Endothelial cell of umbilical vein (primary cell): Measurements from ENCODE around the gene CSHL1. TPM values are rescaled to one million over a fixed set of nuclear protein-coding genes. Genes with fewer than 3 reads are reported as not detected.

Experiments used
- BruUV-seq: library from RNA; stranded (reverse); fragments of 400-500 nt; replicated peaks from 2 replicates; lab custom pipeline; 2021; lab: Mats Ljungman, UMichigan
- CTCF ChIA-PET: fragments of 300-600, 350-600 bp; sonication (Branson Sonifier 250); formaldehyde crosslinking; loops from one replicate; lab custom pipeline; 2021; ENCODE audit warnings: antibody characterized with exemption, inconsistent platforms; lab: Charles Lee
- POLR2A ChIA-PET: fragments of 300-600, 350-600 bp; sonication (Branson Sonifier 250); formaldehyde crosslinking; loops from one replicate; lab custom pipeline; 2021; ENCODE audit warnings: antibody characterized with exemption, inconsistent platforms; lab: Charles Lee
- DNase-seq: peaks from one replicate; pipeline ENCODE4 v3.0.0-alpha.2; 2011; ENCODE audit warnings: low read depth, low spot score
- FAIRE-seq: peaks from 2 replicates; lab custom pipeline; 2011; peaks lifted over from hg19 to GRCh38; lab: Jason Lieb, UNC
- H2AFZ ChIP-seq: 2 replicates; pipeline ENCODE4 v1.6.0; 2012; ENCODE audit warnings: low read depth, low read length, control low read depth, inconsistent platforms
- H3K27ac ChIP-seq: 2 replicates; pipeline ENCODE4 v1.5.1; 2011; ENCODE audit warnings: low read depth, mild to moderate bottlenecking, control low read depth, low read length, moderate library complexity; ENCODE audit not compliant: insufficient read depth
- H3K27me3 ChIP-seq, 2 experiments: 2 replicates each; pipeline versions ENCODE4 v1.6.0 to v1.6.1; 2011; ENCODE audit warnings: low read length in 2 of 2, mixed read lengths in 1 of 2; ENCODE audit not compliant: control insufficient read depth in 2 of 2, insufficient read depth in 2 of 2
- H3K36me3 ChIP-seq, 2 experiments: 2 replicates in 1 of 2; 3 replicates in 1 of 2; pipeline ENCODE4 v1.5.1; 2011; ENCODE audit warnings: low read length in 2 of 2, mild to moderate bottlenecking in 1 of 2, moderate library complexity in 1 of 2; ENCODE audit not compliant: control insufficient read depth in 2 of 2, insufficient read depth in 2 of 2; ENCODE audit errors: extremely low read depth in 1 of 2
- H3K4me1 ChIP-seq: 3 replicates; pipeline ENCODE4 v1.5.1; 2011; ENCODE audit warnings: mild to moderate bottlenecking, low read length; ENCODE audit not compliant: control insufficient read depth, insufficient read depth; ENCODE audit errors: extremely low read depth
- H3K4me2 ChIP-seq: 2 replicates; pipeline ENCODE4 v1.6.1; 2011; ENCODE audit warnings: low read length, control low read depth, mixed read lengths; ENCODE audit not compliant: insufficient read depth
- H3K4me3 ChIP-seq, 3 experiments: fragments of 200-600 bp in 1 of 3; sonication (generic), shearing (Covaris generic) in 1 of 3; replicated peaks in 1 of 3; 2 replicates each; pipeline ENCODE4 v1.5.1; 2011 to 2016; ENCODE audit warnings: control low read depth in 3 of 3, low read length in 3 of 3, mild to moderate bottlenecking in 2 of 3, inconsistent platforms in 1 of 3, low read depth in 1 of 3, moderate library complexity in 1 of 3; ENCODE audit not compliant: insufficient read depth in 1 of 3
- H3K79me2 ChIP-seq: 2 replicates; pipeline ENCODE4 v1.6.0; 2012; ENCODE audit warnings: low read length, inconsistent platforms; ENCODE audit not compliant: control insufficient read depth, insufficient read depth
- H3K9ac ChIP-seq: replicated peaks from 2 replicates; pipeline ENCODE3; 2011; ENCODE audit warnings: low read length, control low read depth; ENCODE audit not compliant: insufficient read depth; ENCODE audit errors: extremely low read depth
- H3K9me1 ChIP-seq: replicated peaks from 3 replicates; pipeline ENCODE4 v1.6.0; 2011; ENCODE audit warnings: mild to moderate bottlenecking, low read length; ENCODE audit not compliant: control insufficient read depth, insufficient read depth; ENCODE audit errors: extremely low read depth
- H3K9me3 ChIP-seq: replicated peaks from 2 replicates; pipeline ENCODE4 v1.5.1; 2012; ENCODE audit warnings: low read length, inconsistent platforms; ENCODE audit not compliant: control insufficient read depth, insufficient read depth
- H4K20me1 ChIP-seq: replicated peaks from 2 replicates; pipeline ENCODE3; 2011; ENCODE audit warnings: mild to moderate bottlenecking, low read length; ENCODE audit not compliant: control insufficient read depth, insufficient read depth; ENCODE audit errors: extremely low read depth
- EZH2 ChIP-seq: IDR thresholded peaks from 2 replicates; pipeline ENCODE4 v1.6.1; 2012; ENCODE audit warnings: borderline replicate concordance, low read depth, mild to moderate bottlenecking, moderate library complexity, low read length, inconsistent platforms; ENCODE audit not compliant: severe bottlenecking
- FOS ChIP-seq: IDR thresholded peaks from 2 replicates; pipeline ENCODE4 v1.6.1; 2011; ENCODE audit warnings: mild to moderate bottlenecking, low read length, moderate library complexity, borderline replicate concordance; ENCODE audit not compliant: insufficient read depth
- GATA2 ChIP-seq: IDR thresholded peaks from 2 replicates; pipeline ENCODE4 v1.7.0; 2011; ENCODE audit warnings: low read depth, mild to moderate bottlenecking, moderate library complexity, mixed read lengths, low read length; ENCODE audit not compliant: insufficient read length, insufficient read depth
- JUN ChIP-seq: IDR thresholded peaks from 2 replicates; pipeline ENCODE4 v1.6.1; 2011; ENCODE audit warnings: borderline replicate concordance, low read depth; ENCODE audit not compliant: insufficient read length, insufficient read depth
- MYC ChIP-seq: IDR thresholded peaks from one replicate; pipeline ENCODE4 v1.6.1; 2011; ENCODE audit warnings: mild to moderate bottlenecking, low read depth, low read length
- POLR2A ChIP-seq: IDR thresholded peaks from 2 replicates; pipeline ENCODE4 v1.6.1; 2012; ENCODE audit warnings: low read depth, mild to moderate bottlenecking, control low read depth, low read length
- POLR2AphosphoS5 ChIP-seq: IDR thresholded peaks from 2 replicates; pipeline ENCODE4 v1.6.1; 2012; ENCODE audit warnings: low read depth, mild to moderate bottlenecking, control low read depth, low read length, moderate library complexity; ENCODE audit not compliant: insufficient read depth
- dilution Hi-C: fragments of 300-500 bp; cut with MboI; formaldehyde crosslinking; loops from one replicate; pipeline ENCODE4 v1.15.0; 2019; ENCODE audit warnings: low sequenced_read_pairs; ENCODE audit not compliant: extremely low pct_ligation_motif_present
- intact Hi-C: fragments of 100-400 bp; cut with micrococcal nuclease; formaldehyde crosslinking; loops from one replicate; pipeline ENCODE4 v1.10.0; 2022
- polyA plus RNA-seq, 4 experiments: library from polyadenylated mRNA; depleted of rRNA in 3 of 4; stranded (reverse) in 3 of 4; unstranded in 1 of 4; fragments of >200 nt; gene quantifications; 2 replicates each; pipeline versions ENCODE4 v1.2.1 to v1.2.3, GENCODE V29; 2011 to 2012; ENCODE audit warnings: missing spikeins in 1 of 4
- total RNA-seq: library from RNA; stranded (reverse); gene quantifications from 2 replicates; pipeline ENCODE4 v1.2.3, GENCODE V29; 2021
- TF ChIP-seq, protein P1 (sequence below): IDR thresholded peaks from 2 replicates; pipeline ENCODE4 v1.6.1; 2011; ENCODE audit not compliant: insufficient read depth, insufficient read length
- TF ChIP-seq, protein P2 (sequence below), 2 donors: IDR thresholded peaks; 1 replicate in 1 of 2; 2 replicates in 1 of 2; pipeline ENCODE4 v1.5.1; 2011; ENCODE audit warnings: low read length in 2 of 2, mild to moderate bottlenecking in 2 of 2, moderate library complexity in 2 of 2, control low read depth in 1 of 2, inconsistent platforms in 1 of 2, low read depth in 1 of 2; ENCODE audit not compliant: insufficient read depth in 1 of 2; ENCODE audit errors: extremely low read depth in 1 of 2

CSHL1 gene
- total and polyA plus RNA-seq, 2 donors (not counting 3 experiments of a cell fraction or from before 2014, with no cell fraction given), result not detected

DNA sequence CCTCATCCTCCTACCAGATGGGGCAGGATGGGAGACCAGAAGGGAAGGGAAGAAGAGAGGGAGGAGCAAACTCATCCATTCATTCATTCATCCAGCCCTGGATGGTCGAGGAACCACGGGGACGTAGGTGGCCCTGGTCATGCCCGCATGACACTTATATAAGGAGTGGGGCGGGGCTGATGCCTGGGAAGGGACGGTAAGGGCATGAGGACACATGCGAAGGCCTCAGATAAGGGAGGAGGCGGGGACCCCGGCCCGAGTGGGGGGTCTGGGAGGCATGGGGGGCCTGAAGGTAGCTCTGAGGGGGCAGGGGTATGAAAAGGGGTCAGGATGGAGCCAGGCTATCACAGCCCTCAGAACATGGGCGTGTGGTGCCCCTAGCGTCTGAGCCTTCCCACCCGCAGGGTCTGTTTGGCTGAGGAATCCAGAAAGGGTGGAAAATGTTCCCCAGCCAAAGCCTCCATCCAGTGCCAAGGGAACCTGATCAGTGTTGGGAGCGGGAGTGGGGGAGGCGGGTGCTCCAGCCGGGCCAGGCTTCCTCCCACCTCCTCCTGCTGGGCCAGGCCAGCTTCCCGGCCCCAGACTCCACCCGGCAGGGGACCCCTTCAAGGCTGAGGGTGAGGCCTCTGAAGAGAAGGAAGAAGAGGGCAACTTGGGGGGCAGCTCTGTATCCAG, 38.7 kb upstream of the CSHL1 start:
- FAIRE-seq, result no peak
- no peaks in the 10 kb centered on the region for H3K79me2 ChIP-seq
- no peaks in the 10 kb centered on the region for H4K20me1 ChIP-seq
- intact Hi-C loops (no loop called here), dilution Hi-C loops (no loop called here)
- no peak overlapping the region for H3K9ac ChIP-seq
- DNase-seq, result no peak
- no peak overlapping the region for H3K4me2 ChIP-seq
- H3K9me1 ChIP-seq, result no peaks in the 10 kb centered on the region
- no peaks in the 10 kb centered on the region for H3K9me3 ChIP-seq
- ChIA-PET POLR2A (no interaction called here), CTCF (interaction anchor here (1.0 to 1.1 kb wide), 2 partner anchors 17 to 30 kb away, joined by 3 to 4 read pairs; no protein-coding TSS in a partner anchor)
- no TSS peak for BruUV-seq
- TF ChIP-seq POLR2AphosphoS5 (no peak), POLR2A (no peak), EZH2 (no peak), FOS (no peak), MYC (no peak), GATA2 (no peak), JUN (no peak)
- TF ChIP-seq, protein P1, sequence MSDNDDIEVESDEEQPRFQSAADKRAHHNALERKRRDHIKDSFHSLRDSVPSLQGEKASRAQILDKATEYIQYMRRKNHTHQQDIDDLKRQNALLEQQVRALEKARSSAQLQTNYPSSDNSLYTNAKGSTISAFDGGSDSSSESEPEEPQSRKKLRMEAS, result no peak
- TF ChIP-seq, protein P2, sequence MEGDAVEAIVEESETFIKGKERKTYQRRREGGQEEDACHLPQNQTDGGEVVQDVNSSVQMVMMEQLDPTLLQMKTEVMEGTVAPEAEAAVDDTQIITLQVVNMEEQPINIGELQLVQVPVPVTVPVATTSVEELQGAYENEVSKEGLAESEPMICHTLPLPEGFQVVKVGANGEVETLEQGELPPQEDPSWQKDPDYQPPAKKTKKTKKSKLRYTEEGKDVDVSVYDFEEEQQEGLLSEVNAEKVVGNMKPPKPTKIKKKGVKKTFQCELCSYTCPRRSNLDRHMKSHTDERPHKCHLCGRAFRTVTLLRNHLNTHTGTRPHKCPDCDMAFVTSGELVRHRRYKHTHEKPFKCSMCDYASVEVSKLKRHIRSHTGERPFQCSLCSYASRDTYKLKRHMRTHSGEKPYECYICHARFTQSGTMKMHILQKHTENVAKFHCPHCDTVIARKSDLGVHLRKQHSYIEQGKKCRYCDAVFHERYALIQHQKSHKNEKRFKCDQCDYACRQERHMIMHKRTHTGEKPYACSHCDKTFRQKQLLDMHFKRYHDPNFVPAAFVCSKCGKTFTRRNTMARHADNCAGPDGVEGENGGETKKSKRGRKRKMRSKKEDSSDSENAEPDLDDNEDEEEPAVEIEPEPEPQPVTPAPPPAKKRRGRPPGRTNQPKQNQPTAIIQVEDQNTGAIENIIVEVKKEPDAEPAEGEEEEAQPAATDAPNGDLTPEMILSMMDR (IDR thresholded peaks at IDR 0.05; ENCODE audit: extremely low read depth in 1 of 2, insufficient read depth in 1 of 2, low read depth in 1 of 2, low read length in 2 of 2), result no peak
- H2AFZ ChIP-seq, result no peak overlapping the region
- H3K4me1 ChIP-seq, result no peaks in the 10 kb centered on the region
- H3K27me3 ChIP-seq, result no peaks in the 10 kb centered on the region
- no peaks in the 10 kb centered on the region for H3K36me3 ChIP-seq
- no peak overlapping the region for H3K4me3 ChIP-seq
- no peak overlapping the region for H3K27ac ChIP-seq
